ENCODE measurements around the gene RAN.
"Not testable (repeated sequence)": the region's sequence is repeated elsewhere in the genome, so short reads cannot be mapped to it uniquely, and the experiment has no call there.

Gene RAN

DNA sequence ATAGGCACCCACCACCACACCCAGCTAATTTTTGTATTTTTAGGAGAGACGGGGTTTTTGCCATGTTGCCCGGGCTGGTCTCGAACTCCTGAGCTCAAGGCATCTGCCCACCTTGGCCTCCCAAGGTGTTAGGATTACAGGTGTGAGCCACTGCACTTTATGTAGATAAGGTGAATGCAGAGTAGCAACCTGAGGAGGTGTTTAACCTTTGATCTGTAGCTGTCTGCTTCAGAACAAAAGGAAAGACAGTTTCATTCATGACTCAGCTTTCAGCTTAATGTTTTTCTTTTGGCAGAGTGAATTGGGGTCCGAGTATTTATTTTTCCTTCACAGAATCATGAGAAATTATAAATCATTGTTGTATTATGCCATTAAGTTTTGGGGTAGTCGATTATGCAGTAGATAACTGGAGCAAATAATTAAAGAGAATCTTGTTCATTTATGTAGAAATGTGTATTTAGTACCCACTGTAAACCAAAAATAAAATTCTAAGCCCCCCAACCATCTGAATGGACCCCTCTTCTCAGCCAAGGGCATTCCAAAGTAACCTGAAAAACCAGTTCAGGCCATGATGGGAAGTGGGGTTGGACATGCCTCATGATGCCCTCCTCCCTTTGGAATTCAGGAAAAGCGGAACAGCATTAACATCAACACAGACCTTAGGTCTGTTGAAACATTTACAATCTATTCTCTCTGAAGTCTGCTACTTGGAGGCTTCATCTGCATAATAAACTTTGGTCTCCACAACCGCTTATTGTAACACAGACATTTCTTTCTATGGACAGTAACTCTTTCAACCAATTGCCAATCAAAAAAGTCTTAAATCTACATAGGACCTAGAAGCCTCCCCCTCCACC, 22.1 kb upstream of the RAN start:
- no peak for DNase-seq (ENCODE audit: low read depth in 3 of 3, low spot score in 1 of 3)

DNA sequence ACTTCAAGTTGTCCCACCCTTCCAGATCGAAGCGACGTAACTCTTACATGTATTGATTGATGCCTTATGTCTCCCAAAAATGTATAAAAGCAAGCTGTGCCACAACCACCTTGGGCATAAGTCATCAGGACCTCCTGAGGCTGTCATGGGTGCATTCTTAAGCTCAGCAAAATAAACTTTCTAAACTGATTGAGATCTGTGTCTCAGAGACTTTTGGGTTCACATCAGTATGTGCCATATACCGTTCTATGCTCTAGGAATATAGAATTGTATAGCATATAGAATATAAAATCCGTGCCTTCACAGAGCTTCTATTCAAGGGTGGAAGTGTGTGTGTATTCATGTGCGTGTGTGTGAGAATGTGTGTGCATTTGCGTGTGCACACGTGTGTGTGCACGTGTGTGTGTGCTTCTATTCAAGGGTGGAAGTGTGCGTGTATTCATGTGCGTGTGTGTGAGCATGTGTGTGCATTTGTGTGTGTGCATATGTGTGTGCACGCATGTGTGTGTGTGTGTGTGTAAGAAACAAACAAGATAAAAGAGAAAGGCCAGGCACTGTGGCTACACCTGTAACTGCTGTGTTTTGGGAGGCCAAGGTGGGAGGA, 21.3 kb upstream of the RAN start:
- no peak for DNase-seq (ENCODE audit: low read depth in 3 of 3, low spot score in 1 of 3)

DNA sequence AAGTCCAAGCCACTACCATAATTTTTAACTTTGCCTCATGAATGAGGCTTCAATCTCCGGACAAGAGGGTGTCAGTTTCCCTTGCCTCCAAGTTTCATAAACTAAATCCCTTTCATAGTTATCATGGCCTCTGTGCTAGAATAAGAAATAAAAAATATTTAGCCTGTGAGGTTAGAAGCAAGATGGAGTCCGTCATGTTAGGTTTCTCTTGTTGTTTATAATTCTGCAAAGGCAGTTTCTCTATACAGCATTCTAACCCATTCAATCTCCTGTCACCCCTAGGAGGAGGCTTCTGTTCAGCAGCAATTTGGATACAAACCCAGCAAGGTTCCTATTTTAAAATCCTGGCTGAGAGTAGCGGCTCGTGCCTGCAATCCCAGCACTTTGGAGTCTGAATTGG, 15.8 kb upstream of the RAN start:
- no peak for DNase-seq (ENCODE audit: low read depth in 3 of 3, low spot score in 1 of 3)

DNA sequence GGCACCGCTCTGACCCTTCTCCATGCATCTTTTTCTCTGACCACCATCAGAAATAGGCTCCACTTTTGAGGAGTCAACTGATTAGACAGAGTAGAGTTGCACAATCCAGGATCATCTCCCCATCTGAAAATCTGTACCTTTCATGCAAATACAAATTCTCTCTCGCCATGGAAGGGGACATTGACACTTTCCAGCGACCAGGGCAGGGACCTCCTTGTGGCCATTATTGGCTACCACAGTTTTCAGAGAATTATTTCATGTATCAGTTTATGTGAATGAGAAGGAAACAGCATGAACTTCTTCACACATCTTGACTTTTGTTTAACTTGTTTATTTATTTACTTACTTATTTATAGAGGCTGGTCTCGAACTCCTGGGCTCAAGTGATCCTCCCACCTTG, 13.8 kb upstream of the RAN start:
- no peak for DNase-seq (ENCODE audit: low read depth in 3 of 3, low spot score in 1 of 3)

DNA sequence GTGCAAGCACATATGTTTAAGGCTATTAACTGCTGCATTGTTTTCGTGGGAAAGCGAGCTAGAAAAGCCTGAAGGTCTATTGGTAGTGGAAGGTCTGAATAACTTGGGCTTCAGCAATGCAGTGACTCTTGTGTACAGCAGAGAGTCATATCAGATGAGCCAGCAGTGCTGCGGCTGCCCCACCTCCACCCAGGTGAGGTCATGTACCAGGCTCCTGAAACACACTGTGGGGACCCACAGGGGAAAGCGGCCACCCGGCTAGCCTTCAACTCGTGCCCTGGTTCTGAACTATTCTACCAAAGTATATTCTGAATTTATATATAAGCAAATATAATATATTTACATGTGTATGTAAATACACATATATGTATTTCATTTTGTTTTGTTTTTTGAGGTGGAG, 12.7 kb upstream of the RAN start:
- DNase-seq (ENCODE audit: low read depth in 3 of 3, low spot score in 1 of 3), result no peak

DNA sequence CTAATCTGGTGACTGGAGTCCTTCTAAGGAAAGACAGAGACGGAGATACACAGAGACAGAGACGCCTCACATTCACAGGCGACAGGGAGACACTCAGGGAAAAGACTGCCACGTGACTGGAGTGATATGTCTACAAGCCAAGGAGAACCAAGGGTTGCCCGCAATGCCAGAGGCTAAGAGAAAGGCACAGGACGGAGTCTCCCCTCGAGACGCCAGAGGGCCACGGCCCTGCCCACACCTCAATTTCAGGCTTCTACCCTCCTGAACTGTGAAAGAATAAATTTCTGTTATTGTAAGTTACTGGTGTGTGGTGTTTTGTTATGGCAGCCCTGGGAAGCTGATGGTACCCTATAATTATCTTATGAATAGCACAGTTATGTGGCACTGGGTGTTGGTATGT, 11.6 kb upstream of the RAN start:
- DNase-seq (ENCODE audit: low read depth in 3 of 3, low spot score in 1 of 3), result no peak

DNA sequence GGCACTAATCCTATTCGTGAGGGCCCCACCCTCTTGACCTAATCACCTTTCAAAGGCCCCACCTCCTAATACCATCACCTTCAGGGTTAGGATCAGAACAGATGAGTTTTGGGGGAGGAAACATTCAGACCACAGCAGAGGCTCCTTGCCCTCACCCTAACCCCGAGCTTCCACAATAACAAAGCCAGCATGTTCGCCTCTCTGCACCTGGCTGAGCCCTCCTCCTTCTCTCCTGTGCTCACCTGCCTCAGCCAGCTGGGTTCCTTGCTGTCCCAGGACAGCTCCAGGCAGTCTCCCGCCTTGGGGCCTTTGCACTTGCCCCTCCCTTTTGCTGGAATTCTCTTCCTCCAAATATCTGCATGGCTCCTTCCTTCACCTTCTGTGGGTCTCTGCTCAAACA, 9.7 kb upstream of the RAN start:
- no peak for DNase-seq (ENCODE audit: low read depth in 3 of 3, low spot score in 1 of 3)

DNA sequence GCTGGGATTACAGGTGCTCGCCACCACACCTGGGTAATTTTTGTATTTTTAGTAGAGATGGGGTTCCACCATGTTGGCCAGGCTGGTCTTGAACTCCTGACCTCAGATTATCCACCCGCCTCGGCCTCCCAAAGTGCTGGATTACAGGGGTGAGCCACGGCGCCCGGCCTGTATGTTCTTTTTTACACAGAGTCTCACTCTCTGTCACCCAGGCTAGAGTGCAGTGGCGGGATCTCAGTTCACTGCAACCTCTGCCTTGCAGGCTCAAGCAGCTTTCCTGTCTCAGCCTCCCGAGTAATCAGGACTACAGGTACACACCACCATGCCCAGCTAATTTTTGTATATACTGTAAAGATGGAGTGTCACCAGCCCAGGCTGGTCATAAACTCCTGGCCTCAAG, 9.1 kb upstream of the RAN start:
- not testable (repeated sequence) for DNase-seq (ENCODE audit: low read depth in 3 of 3, low spot score in 1 of 3)

DNA sequence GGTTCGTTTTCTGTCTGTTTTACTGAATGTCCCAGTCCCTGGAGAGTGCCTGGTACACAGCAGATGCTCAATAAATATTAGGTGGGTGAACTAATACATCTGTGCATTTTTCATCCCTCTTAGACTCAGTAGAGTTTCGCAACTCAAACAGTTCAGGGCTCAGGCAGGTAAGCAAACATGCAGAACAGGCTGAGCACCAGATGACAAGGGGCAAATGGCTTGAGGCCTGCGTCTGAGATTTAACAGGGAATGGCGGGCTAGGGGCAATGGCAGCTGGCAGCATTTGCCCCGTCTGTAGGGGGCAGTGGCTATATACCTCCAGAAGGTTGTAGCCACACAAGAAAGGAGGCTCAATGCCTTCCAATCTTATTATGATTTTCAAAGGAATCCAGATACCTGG, 8.6 kb upstream of the RAN start:
- DNase-seq (ENCODE audit: low read depth in 3 of 3, low spot score in 1 of 3), result no peak

DNA sequence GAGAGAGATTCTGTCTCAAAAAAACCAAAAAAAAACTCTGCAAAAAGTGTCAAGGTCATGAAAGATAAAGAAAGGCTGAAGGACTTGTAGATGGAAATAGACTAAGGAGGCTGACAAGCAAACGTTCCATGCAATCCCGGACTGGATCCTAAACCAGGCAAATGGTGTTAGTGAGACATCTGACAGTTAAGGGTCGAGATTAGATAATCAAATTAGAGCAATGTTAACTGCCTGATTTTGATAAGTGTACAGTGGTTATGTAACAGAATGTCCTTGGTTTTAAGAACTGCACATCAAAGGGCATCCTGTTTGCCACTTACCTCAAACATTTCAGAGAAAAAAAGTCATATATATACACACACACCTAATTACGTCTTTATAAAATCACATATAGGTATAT, 3.5 kb upstream of the RAN start:
- no peak for DNase-seq (ENCODE audit: low read depth in 3 of 3, low spot score in 1 of 3)

DNA sequence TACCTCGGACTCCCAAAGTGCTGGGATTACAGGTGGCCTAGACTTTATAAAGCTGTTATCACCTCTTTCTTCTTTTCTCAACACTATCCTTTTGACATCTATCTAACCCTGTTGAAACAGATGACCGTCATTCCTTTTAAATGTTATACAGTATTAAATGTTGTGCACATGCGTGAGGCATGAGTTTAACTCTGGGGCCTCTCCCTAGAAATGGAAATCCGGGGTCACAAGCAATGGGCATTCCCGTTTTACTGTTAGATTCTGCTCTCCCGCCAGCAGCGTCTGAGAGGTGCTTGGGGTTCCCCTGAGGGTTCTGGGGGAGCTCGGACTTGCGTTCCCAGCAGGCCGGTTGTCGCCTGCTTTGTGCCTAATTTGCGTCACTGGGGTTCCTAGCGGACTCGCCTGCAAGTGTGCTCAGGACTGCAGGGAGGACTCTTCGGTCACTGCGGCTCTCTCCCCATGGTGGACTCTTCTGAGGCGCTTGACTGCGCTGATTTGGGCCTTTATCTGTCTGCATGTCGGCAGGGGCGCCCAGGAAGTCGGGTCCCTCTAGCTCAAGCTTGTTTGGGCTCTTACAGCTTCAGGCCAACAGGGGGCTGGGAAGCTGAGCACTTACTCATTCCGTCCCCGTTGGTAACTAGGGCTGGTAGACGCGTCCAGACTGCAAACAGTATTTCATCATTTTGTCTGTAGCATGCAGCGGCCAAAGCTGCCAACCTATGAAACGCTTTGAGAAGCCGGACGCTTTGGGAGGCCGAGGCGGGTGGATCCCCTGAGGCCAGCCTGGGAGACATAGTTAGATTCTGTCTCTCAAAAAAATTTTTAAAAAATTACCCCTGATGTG, 1.2 kb upstream of the RAN start:
- peak in 2 of 3 donors; percentile 29 to 38 for DNase-seq (ENCODE audit: low read depth in 3 of 3, low spot score in 1 of 3)

DNA sequence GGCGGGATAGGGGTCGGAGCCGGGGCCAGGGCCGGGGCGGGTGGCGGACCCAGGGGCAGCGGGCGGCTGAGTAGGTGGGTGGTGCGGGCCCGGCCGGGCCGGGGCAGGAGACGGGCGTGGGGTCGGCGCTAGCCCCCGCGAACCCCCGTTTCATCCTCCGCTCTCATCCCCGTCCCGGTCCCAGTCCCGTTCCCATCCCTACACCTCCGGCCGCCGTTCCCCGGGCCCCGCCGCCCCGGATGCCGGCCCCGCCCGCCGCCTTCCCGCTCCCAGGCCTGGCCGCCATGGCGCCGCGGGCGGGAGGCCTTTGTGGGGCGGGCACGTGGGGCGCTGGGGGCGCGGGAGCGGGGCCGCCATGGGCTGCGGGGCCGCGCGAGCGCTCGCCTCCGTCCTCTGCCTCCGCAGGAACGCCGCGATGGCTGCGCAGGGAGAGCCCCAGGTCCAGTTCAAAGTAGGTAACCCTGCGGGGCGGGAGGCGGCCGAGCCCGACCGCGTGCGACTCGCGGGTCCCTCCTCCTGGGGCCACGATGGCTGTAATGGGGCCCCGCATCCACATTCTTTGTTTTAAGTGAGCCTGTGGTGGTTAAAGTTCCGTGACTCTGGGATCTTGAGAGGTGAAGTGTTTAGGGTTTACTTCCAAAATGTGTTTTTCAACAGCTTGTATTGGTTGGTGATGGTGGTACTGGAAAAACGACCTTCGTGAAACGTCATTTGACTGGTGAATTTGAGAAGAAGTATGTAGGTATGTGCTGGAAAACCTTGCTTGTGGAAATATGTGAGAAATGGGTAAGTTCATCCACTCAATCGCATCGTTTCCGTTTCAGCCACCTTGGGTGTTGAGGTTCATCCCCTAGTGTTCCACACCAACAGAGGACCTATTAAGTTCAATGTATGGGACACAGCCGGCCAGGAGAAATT, 572 bp downstream of the RAN start:
- peak in 1 of 3 donors; percentile 42 for DNase-seq (ENCODE audit: low read depth in 3 of 3, low spot score in 1 of 3)

DNA sequence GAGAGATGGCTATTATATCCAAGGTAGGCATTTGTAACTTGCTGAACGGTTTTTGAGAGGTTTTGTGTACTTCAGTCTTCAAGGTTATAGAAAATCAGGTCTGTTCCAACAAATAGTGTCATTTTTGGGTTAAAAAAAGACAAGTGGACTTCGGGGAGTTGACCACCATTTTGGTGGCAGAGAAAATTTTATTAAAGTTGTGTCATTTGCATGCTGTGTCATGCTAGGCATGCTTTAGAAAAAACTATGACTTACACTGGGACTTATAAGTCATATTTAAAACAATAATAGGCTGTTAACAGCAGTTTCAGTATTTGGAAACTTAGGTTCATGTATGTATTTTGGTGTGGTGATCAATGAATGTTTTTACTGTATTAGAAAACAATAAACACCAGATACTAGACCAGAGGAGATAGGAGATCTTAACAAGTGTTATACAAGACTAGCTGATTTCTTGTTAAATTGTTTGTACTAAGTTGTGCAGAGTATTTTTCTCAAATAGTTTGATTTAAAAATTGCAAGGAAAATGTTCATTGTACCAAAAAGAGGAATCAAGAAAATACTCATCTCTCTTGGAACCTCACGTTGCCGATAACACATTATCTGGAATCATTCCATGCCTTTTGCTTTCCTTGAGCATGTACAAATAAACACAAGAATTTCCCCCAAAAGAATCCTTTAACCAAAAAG, 1.4 kb downstream of the RAN start:
- DNase-seq (ENCODE audit: low read depth in 3 of 3, low spot score in 1 of 3), result no peak

DNA sequence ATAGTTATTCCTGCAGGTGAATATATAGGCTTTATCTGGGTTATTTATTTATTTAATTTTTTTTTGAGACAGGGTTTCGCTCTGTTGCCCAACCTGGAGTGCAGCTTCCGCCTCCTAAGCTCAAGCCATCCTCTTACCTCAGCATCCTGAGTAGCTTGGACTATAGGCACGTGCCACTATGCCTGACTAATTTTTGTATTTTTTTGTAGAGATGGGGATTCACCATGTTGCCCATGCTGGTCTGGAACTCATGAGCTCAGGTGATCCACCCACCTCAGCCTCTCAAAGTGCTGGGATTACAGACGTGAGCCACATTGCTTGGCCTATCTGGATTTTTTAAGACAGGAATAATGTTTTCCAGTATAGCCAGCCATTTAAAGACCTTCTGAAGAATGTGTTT, 2.0 kb downstream of the RAN start:
- DNase-seq (ENCODE audit: low read depth in 3 of 3, low spot score in 1 of 3), result no peak

DNA sequence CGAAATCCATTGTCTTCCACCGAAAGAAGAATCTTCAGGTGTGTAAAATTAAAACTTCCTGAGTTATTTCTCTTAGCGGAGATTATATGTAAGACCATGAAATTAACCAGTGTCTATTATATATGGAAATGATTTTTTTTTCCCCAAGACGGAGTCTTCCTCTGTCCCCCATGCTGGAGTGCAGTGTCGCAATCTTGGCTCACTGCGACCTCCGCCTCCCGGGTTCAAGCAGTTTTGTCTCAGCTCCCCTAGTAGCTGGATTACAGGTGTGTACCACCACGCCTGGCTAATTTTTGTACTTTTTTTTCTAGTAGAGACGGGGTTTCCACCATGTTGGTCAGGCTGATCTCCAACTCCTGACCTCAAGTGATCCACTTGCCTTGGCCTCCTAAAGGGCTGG, 2.8 kb downstream of the RAN start:
- DNase-seq (ENCODE audit: low read depth in 3 of 3, low spot score in 1 of 3), result no peak

DNA sequence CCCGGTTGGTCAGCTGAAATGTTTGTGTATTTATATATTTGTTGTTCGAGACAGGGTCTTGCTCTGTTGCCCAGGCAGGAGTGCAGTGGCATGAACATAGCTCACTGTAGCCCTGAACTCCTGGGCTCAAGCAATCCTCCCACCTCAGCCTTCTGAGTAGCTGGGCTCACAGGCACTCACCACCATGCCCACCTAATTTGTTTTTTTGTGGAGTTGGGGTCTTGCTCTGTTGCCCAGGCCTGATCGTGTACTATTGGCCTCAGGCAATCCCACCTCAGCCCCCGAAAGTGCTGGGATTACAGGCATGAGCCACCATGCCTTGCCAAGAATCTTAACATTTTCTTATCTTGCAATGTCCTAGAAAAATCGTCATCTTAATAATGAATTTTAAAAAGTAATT, 3.3 kb downstream of the RAN start:
- no peak for DNase-seq (ENCODE audit: low read depth in 3 of 3, low spot score in 1 of 3)

DNA sequence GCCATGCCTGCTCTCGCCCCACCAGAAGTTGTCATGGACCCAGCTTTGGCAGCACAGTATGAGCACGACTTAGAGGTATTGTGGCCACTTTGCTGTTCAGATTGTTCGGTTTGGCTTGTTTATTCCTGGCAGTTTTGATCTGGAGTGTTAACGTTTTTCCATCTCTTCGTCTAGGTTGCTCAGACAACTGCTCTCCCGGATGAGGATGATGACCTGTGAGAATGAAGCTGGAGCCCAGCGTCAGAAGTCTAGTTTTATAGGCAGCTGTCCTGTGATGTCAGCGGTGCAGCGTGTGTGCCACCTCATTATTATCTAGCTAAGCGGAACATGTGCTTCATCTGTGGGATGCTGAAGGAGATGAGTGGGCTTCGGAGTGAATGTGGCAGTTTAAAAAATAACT, 3.8 kb downstream of the RAN start:
- DNase-seq (ENCODE audit: low read depth in 3 of 3, low spot score in 1 of 3), result not testable (repeated sequence)

DNA sequence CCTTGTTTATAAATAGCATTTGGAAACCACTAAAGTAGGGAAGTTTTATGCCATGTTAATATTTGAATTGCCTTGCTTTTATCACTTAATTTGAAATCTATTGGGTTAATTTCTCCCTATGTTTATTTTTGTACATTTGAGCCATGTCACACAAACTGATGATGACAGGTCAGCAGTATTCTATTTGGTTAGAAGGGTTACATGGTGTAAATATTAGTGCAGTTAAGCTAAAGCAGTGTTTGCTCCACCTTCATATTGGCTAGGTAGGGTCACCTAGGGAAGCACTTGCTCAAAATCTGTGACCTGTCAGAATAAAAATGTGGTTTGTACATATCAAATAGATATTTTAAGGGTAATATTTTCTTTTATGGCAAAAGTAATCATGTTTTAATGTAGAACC, 4.4 kb downstream of the RAN start:
- DNase-seq (ENCODE audit: low read depth in 3 of 3, low spot score in 1 of 3), result no peak

DNA sequence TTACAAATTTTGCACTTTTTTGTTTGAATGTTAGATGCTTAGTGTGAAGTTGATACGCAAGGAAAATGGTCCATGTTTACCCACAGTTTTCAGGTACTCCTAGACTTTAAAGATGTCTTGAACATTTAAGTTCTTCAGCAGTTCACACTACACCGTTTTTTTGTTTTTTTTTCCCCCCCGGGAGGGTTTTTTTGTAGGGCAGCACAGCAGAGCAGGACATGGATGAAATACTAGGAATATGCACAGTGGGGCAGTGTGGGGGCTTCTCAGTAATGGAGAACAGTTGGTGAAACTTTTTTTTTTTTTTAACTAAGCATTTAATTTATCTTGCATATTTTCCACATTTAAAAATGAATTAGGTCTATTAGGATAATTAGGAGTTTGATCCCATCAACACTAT, 4.9 kb downstream of the RAN start:
- no peak for DNase-seq (ENCODE audit: low read depth in 3 of 3, low spot score in 1 of 3)

DNA sequence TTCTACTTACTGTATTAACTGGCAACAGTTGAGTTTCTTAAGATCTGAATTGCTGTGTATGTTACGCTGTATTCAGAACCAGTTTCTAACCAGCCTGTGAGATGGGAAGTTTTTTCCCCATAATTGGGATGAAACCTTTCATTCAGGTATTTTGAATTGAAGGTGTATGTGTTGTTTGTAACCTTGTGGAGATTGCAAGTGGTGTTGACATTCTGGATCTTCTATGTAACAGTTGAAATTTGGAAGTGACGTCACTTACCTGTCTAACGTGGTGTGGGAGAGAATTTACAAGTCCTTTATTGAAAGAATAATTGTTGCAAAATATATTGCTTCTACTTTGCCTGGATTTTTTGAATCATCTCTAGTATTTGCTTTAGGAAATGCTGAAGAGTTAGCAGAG, 5.5 kb downstream of the RAN start:
- no peak for DNase-seq (ENCODE audit: low read depth in 3 of 3, low spot score in 1 of 3)

Data from stimulated activated CD4-positive, alpha-beta T cell treated with anti-CD3 and anti-CD28 coated beads, TNF-alpha, amount 100 ng/mL, for 1 hour (primary cell).